ENCODE data around the gene RIOK1.

Gene RIOK1

GRCh38 chr6:7426447-7427169 lies 37.0 kb downstream of the RIOK1 start:
- Histone ChIP-seq H3K36me3 (ENCODE audit: control insufficient read depth, low read length) (no peaks in the 10 kb centered on the region), H3F3A (ENCODE audit: control insufficient read depth, insufficient read depth) (no peaks in the 10 kb centered on the region; the same call in 1 of the 2 replicates), H3K27ac (ENCODE audit: low read depth, low read length) (no peak overlapping the region), H3K79me2 (ENCODE audit: control insufficient read depth, low read length) (no peaks in the 10 kb centered on the region), H3K27me3 (ENCODE audit: control insufficient read depth, low read length) (no peaks in the 10 kb centered on the region), H3K4me2 (ENCODE audit: low read length) (no peak overlapping the region), H3K4me1 (ENCODE audit: control insufficient read depth, low read length) (no peaks in the 10 kb centered on the region), H3K9me3 (ENCODE audit: control insufficient read depth, insufficient read depth, low read length) (no peaks in the 10 kb centered on the region), H4K20me1 (ENCODE audit: control insufficient read depth, insufficient read depth, low read depth, low read length) (no peaks in the 10 kb centered on the region), H3K4me3 (ENCODE audit: low read length) (no peak overlapping the region), H3K9me2 (replicated peaks; ENCODE audit: control insufficient read depth, low read length) (no peaks in the 10 kb centered on the region)
- no peak for TF ChIP-seq EZH2phosphoT487 (IDR thresholded peaks at IDR 0.05; ENCODE audit: borderline replicate concordance, low read length)
- no peak for TF ChIP-seq CTCF (IDR thresholded peaks at IDR 0.05; ENCODE audit: low read depth, low read length, poor library complexity, severe bottlenecking)

GRCh38 chr6:7431313-7431673 lies 41.7 kb downstream of the RIOK1 start:
- TF ChIP-seq CTCF (IDR thresholded peaks at IDR 0.05; ENCODE audit: low read depth, low read length, poor library complexity, severe bottlenecking) = no peak
- TF ChIP-seq EZH2phosphoT487 (IDR thresholded peaks at IDR 0.05; ENCODE audit: borderline replicate concordance, low read length) = no peak
- Histone ChIP-seq H3K36me3 (ENCODE audit: control insufficient read depth, low read length) (no peaks in the 10 kb centered on the region), H3K9me3 (ENCODE audit: control insufficient read depth, insufficient read depth, low read length) (no peaks in the 10 kb centered on the region), H3K4me3 (ENCODE audit: low read length) (no peak overlapping the region), H3K4me1 (ENCODE audit: control insufficient read depth, low read length) (no peaks in the 10 kb centered on the region), H3K9me2 (replicated peaks; ENCODE audit: control insufficient read depth, low read length) (no peaks in the 10 kb centered on the region), H3F3A (ENCODE audit: control insufficient read depth, insufficient read depth) (no peaks in the 10 kb centered on the region), H3K27ac (ENCODE audit: low read depth, low read length) (no peak overlapping the region), H3K27me3 (ENCODE audit: control insufficient read depth, low read length) (no peaks in the 10 kb centered on the region), H4K20me1 (ENCODE audit: control insufficient read depth, insufficient read depth, low read depth, low read length) (no peaks in the 10 kb centered on the region), H3K4me2 (ENCODE audit: low read length) (no peak overlapping the region), H3K79me2 (ENCODE audit: control insufficient read depth, low read length) (no peaks in the 10 kb centered on the region)

- Histone ChIP-seq H3K79me2 (ENCODE audit: control insufficient read depth, low read length) (no peaks in the 10 kb centered on the region), H3K4me1 (ENCODE audit: control insufficient read depth, low read length) (no peaks in the 10 kb centered on the region), H4K20me1 (ENCODE audit: control insufficient read depth, insufficient read depth, low read depth, low read length) (no peaks in the 10 kb centered on the region), H3K9me2 (replicated peaks; ENCODE audit: control insufficient read depth, low read length) (no peaks in the 10 kb centered on the region), H3K4me2 (ENCODE audit: low read length) (no peak overlapping the region), H3K9me3 (ENCODE audit: control insufficient read depth, insufficient read depth, low read length) (no peaks in the 10 kb centered on the region), H3K4me3 (ENCODE audit: low read length) (no peak overlapping the region), H3K36me3 (ENCODE audit: control insufficient read depth, low read length) (no peaks in the 10 kb centered on the region), H3K27ac (ENCODE audit: low read depth, low read length) (no peak overlapping the region), H3F3A (ENCODE audit: control insufficient read depth, insufficient read depth) (no peaks in the 10 kb centered on the region), H3K27me3 (ENCODE audit: control insufficient read depth, low read length) (no peaks in the 10 kb centered on the region)
- TF ChIP-seq EZH2phosphoT487 (IDR thresholded peaks at IDR 0.05; ENCODE audit: borderline replicate concordance, low read length) = no peak
- TF ChIP-seq CTCF (IDR thresholded peaks at IDR 0.05; ENCODE audit: low read depth, low read length, poor library complexity, severe bottlenecking) = no peak
Observed at GRCh38 chr6:7431674-7432390, 42.2 kb downstream of the RIOK1 start.

All from DOHH2 (cell line).